NCI-H2196 treated with DMSO at 0.1 percent for 48 hours (cell line): ENCODE measurements around the gene RGS7BP.
"Not testable (repeated sequence)": the region's sequence is repeated elsewhere in the genome, so short reads cannot be mapped to it uniquely, and the experiment has no call there.

ENCODE experiments used
- DNase-seq: peaks from one replicate; lab custom pipeline; 2025; ENCODE audit not compliant: unreplicated experiment; lab: John Stamatoyannopoulos, UW

Gene RGS7BP

DNA sequence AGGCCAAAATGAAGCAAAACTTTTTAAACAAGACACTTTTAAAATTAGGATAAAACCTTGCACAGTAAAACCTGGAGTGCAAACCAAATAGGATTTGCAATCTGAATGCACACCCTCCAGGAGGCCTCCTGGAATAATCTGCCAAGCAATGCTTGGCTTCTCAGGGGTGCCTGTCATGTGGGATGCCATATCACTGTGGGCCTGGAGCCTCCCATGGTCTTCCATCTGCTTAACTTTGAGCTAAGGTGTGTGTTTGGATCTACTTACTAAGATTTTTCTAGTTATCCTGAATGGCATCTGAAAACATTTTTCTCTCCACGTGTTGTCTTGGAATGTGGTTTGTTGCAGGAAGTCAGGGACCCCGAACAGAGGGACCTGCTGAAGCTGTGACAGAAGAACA lies 52.1 kb downstream of the RGS7BP start:
- DNase-seq = no peak

- not testable (repeated sequence) for DNase-seq
These were observed 52.8 kb downstream of the RGS7BP start for GRCh38 chr5:64558641-64559040.

DNA sequence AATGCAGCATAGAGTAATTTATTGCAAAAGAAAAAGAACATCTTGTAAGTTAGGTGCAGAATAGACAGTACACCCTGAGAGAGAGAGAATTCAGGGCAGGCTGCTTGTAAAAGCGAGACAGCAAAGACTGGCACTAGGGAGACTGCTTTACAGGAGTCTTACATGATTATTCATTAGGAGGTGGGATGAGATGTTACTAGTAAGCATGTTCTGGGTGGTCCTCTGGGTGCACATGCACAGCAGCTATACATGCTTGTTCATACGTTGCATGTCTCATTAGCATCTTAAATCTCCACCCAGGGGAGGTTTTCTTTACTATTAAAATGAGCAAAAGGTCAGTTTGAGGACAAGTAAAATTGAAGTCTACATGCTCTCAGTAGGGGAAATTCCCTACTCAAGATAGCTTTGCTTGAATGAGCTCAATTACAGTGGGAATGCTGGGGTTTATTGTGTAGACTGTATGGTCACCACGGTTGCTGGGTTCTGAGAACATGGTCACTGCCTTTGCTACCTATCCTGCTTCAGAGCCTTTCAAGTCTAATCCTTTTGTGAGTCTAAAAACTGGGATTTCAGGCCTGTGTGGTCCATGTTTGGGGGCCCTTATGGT lies 60.6 kb downstream of the RGS7BP start:
- no peak for DNase-seq

GRCh38 chr5:64569858-64570257 lies 64.0 kb downstream of the RGS7BP start:
- no peak for DNase-seq

- DNase-seq = no peak
These were observed 64.7 kb downstream of the RGS7BP start for GRCh38 chr5:64570395-64570996.

DNA sequence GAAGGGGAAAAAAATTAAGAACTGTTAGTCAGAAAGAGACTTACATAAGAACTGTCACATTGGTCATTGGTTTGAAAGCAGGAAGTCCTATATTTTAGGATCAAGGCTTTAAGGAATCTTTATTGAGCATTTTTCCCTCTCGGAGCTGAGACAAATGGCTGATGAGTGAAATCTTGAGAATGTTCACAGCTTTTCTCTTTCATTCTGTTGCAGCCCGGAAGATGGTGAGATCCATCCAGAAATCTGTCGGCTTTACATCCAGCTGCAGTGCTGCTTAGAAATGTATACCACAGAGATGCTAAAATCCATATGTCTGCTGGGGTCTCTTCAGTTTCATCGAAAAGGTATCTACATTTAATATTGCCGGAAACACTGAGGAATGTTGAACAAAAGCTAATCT lies 69.7 kb downstream of the RGS7BP start:
- DNase-seq = no peak

GRCh38 chr5:64576250-64576649 lies 70.4 kb downstream of the RGS7BP start:
- DNase-seq = no peak

DNA sequence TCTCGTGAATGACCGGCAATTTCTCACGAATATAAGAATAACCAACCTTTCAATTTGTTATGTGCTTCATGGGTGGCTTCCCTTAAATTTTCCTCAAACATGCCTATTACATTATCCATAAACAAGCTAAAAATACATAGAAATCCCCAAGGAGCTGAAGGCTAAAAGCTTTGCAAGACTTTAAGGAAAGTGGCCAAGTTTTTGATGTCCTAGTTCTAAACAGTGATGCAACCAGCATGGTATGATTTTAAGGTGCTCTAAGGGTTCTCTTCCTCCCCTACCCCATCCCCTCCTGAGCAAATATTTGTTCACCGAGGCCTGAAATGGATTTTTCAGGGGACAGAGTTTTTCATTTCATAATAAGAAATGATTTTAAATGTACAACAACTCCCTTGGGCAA lies 79.8 kb downstream of the RGS7BP start:
- no peak for DNase-seq

DNA sequence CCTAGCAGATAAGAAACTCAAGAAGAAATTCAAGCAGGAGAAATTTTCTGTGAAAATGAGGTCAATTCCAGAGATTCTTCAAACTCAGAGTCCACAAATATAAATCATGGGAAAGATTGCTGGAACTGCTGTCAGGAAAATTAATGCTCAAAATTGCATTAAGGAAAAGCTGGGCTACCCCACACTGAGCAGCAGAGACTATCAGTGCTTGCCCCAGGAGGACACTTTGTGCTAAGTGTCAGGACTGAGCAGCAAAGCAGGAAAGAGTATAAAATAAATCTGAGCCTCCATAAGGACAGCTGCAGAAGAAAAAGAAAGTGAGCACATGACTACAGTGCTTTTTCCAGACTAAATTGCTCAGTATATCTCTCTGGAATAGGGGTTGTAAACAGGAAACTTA lies 81.6 kb downstream of the RGS7BP start:
- no peak for DNase-seq

DNA sequence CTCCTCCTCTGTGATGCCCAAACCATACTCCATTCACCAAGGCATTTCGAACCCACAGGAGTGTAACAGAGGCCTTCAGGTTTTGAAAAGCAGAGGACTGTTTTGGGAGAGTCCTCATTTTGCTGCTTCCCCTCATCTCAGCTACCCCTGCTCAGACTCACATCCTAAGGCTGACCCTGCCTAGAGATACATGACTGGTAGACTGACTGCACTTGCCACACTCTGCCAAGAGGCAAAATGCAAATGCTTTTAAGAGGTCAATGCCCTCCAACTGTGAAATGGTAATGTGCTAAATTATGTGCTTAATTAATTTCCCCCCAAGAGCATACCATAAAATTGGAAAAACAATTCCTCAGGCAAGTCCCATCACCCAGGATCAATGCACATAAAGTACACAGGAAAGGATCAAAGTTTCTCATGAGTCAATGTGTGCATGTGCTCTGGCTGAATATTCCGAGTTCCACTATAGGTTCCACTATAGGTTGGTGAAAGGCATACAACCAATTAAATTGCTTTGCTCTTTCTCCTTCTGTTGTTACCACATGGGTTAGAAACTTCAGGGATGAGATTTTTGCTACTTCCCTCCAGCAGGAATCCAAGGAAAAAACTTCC lies 87.0 kb downstream of the RGS7BP start:
- no peak for DNase-seq

GRCh38 chr5:64594025-64594424 lies 88.2 kb downstream of the RGS7BP start:
- DNase-seq = no peak

DNA sequence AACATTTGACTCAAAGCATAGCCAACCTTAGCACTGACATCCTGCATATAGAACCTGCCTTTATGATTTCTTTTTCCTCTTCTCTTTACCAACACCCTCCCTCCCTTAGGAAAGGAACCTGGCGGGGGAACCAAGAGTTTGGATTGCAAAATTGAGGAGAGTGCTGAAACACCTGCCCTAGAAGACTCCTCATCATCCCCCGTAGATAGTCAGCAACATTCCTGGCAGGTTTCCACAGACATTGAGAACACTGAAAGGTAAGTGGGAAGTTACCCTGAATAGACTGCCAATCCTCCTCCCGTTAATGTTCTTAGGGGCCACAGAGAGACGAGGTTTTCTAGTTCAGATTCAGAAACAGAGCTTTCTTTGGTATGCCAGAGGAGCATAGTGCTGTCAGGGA lies 88.8 kb downstream of the RGS7BP start:
- DNase-seq = no peak

GRCh38 chr5:64595031-64595855 lies 89.4 kb downstream of the RGS7BP start:
- DNase-seq = no peak

- DNase-seq = no peak
These were observed 93.4 kb downstream of the RGS7BP start for GRCh38 chr5:64599226-64599625.

- DNase-seq = no peak
These were observed 97.9 kb downstream of the RGS7BP start for GRCh38 chr5:64603676-64604075.

DNA sequence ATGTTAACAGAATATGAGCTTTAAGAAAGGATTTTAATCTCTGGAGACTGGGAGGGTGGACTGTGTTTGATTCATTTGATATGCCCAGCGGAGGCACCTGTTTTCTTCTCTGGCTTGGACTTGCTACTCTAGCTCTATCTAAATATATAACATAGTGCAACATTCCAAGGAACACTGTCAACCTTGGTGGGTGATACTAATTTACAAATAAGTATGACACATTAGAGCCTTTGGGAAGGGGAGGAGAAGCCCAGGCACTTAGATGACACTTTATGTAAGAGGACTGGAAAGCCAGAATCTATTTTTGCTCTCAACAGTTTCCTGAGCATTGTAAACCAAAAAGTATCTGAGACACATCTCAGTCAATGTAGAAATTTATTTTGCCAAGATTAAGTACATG lies 101.1 kb downstream of the RGS7BP start:
- no peak for DNase-seq

DNA sequence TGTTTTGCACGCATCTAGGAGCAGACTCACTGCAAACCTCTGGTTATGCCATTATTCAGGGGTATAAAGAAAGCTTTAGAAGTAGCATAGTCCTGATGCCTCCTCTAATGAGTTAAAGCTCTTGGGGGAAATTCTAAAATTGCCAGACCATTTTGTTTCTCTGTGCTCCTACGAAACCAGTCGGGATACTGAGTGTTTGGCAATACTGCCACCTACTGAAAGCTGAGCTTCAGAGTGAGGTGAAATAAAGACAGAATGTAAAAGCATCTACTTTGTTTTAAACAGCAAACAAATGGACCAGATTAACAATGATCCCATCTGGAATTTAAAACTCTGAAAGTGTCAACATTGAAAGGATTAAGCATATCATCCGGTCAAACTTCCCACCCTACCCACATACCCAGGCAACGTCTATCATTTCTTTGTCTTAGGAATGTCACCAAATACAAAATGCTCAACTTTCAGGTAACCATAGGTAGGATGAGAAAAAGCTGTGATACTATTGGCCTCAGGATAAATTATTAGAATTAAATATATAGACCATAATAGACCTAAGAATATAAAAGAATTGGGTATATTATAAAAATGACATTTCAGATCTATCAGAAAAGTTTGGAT lies 106.6 kb downstream of the RGS7BP start:
- DNase-seq = no peak

DNA sequence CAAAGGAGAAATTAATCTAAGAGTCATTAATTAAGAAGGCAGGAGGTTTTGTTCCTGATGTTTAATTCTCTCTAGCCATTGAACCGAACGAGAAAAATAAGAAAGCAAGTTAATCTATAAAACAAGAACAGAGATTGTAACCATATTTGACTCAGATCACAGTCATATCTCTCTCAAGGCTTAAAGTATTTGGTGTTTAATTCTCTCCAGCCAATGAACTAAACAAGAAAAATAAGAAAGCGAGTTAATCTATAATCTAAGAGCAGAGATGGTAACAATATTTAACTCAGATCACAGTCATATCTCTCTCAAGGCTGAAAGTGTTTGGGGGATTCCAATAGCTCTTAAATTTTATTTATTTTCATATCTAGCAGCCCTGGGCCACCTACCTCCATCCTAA lies 110.1 kb downstream of the RGS7BP start:
- no peak for DNase-seq

GRCh38 chr5:64619609-64620008 lies 113.8 kb downstream of the RGS7BP start:
- no peak for DNase-seq

DNA sequence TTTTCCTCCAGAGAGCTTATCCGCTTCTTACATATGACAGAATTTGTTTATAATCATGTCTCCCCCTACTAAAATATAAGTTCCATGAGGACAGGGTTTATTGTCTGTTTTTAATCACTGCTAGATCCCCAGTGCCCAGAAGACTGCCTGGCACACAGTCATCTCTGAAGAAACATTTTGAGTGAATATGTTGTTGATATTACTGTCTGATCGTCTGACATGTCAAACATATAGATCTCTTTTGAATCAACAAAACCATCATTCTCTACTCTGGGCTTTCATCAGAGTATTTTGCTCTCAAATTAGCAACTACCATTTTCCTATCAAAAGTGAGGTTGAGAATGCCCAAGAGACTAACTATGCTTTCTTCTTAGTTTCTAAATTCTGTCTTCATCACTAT lies 117.2 kb downstream of the RGS7BP start:
- DNase-seq = no peak

GRCh38 chr5:64625678-64626077 lies 119.9 kb downstream of the RGS7BP start:
- DNase-seq = no peak

- no peak for DNase-seq
These were observed 123.1 kb downstream of the RGS7BP start for GRCh38 chr5:64628901-64629300.
